IMR-90 (cell line): ENCODE data around the gene MBNL3. TPM values are rescaled to one million over a fixed set of nuclear protein-coding genes. Genes with fewer than 3 reads are reported as not detected.

Experiments
- ATAC-seq: fragments of 200-7000 bp; cut with Tn5 transposase; 2 replicates; pipeline ENCODE4 v1.9.1; 2020; ENCODE audit warnings: low read depth, mild to moderate bottlenecking, moderate library complexity
- BruUV-seq: library from RNA; stranded (reverse); fragments of 400-500 nt; replicated peaks from 2 replicates; lab custom pipeline; 2021; lab: Mats Ljungman, UMichigan
- CTCF ChIA-PET: fragments of 300-600 bp; formaldehyde crosslinking; extraction: SDS; loops from one replicate; lab custom pipeline; 2021; ENCODE audit warnings: antibody characterized with exemption; lab: Yijun Ruan, JAX
- POLR2A ChIA-PET: fragments of 300-600 bp; sonication (Branson Sonifier 250); formaldehyde crosslinking; loops from one replicate; lab custom pipeline; 2022; ENCODE audit warnings: antibody characterized with exemption; ENCODE audit not compliant: unreplicated experiment; lab: Charles Lee
- DNase-seq: peaks from one replicate; pipeline ENCODE4 v3.0.0; 2013
- H2AFZ ChIP-seq: replicated peaks from 2 replicates; pipeline ENCODE3; 2013; ENCODE audit warnings: low read length, mild to moderate bottlenecking; ENCODE audit not compliant: poor library complexity
- H2AK5ac ChIP-seq: 2 replicates; pipeline ENCODE4 v1.6.1; 2013; ENCODE audit warnings: low read depth, low read length, inconsistent platforms
- H2AK9ac ChIP-seq: replicated peaks from 2 replicates; pipeline ENCODE3; 2013; ENCODE audit warnings: mild to moderate bottlenecking, low read depth, low read length, moderate library complexity; ENCODE audit not compliant: poor library complexity
- H2BK120ac ChIP-seq: 2 replicates; pipeline ENCODE4 v1.6.1; 2013; ENCODE audit warnings: low read depth, low read length, inconsistent platforms
- H2BK15ac ChIP-seq: 3 replicates; pipeline ENCODE4 v1.6.1; 2013; ENCODE audit warnings: low read depth, low read length, inconsistent platforms
- H2BK20ac ChIP-seq: 2 replicates; pipeline ENCODE4 v1.6.1; 2013; ENCODE audit warnings: low read depth, mild to moderate bottlenecking, inconsistent platforms, low read length, moderate library complexity
- H2BK5ac ChIP-seq: 2 replicates; pipeline ENCODE4 v1.6.1; 2013; ENCODE audit warnings: mild to moderate bottlenecking, low read depth, low read length, inconsistent platforms; ENCODE audit not compliant: poor library complexity, severe bottlenecking
- H3K14ac ChIP-seq: replicated peaks from 2 replicates; pipeline ENCODE4 v1.6.1; 2013; ENCODE audit warnings: low read depth, low read length, inconsistent platforms
- H3K18ac ChIP-seq: 2 replicates; pipeline ENCODE4 v1.6.1; 2013; ENCODE audit warnings: low read depth, low read length, control low read depth
- H3K23ac ChIP-seq: 2 replicates; pipeline ENCODE4 v1.6.1; 2013; ENCODE audit warnings: low read depth, low read length, inconsistent platforms
- H3K27ac ChIP-seq: 2 replicates; pipeline ENCODE4 v1.5.1; 2013; ENCODE audit warnings: mild to moderate bottlenecking, control low read depth, low read length; ENCODE audit not compliant: insufficient read depth
- H3K27me3 ChIP-seq: 2 replicates; pipeline ENCODE4 v1.6.1; 2013; ENCODE audit warnings: low read length; ENCODE audit not compliant: control insufficient read depth, insufficient read depth
- H3K36me3 ChIP-seq: 2 replicates; pipeline ENCODE4 v1.6.1; 2013; ENCODE audit warnings: low read length, mixed read lengths; ENCODE audit not compliant: control insufficient read depth, insufficient read depth
- H3K4ac ChIP-seq: 2 replicates; pipeline ENCODE4 v1.6.1; 2013; ENCODE audit warnings: low read depth, low read length, inconsistent platforms
- H3K4me1 ChIP-seq: 2 replicates; pipeline ENCODE4 v1.6.1; 2013; ENCODE audit warnings: low read length, mixed read lengths; ENCODE audit not compliant: control insufficient read depth, insufficient read depth
- H3K4me2 ChIP-seq: 2 replicates; pipeline ENCODE4 v1.6.1; 2013; ENCODE audit warnings: low read depth, mild to moderate bottlenecking, control low read depth, low read length, moderate library complexity
- H3K4me3 ChIP-seq: 2 replicates; pipeline ENCODE4 v1.5.1; 2013; ENCODE audit warnings: low read depth, mild to moderate bottlenecking, control low read depth, low read length, moderate library complexity; ENCODE audit not compliant: insufficient read depth
- H3K56ac ChIP-seq: 2 replicates; pipeline ENCODE4 v1.6.1; 2013; ENCODE audit warnings: low read length, inconsistent platforms; ENCODE audit not compliant: insufficient read depth; ENCODE audit errors: extremely low read depth
- H3K79me1 ChIP-seq, 2 experiments: 2 replicates each; pipeline ENCODE4 v1.6.1; 2013; ENCODE audit warnings: low read length in 2 of 2, inconsistent platforms in 1 of 2, low read depth in 1 of 2
- H3K9ac ChIP-seq: 2 replicates; pipeline ENCODE4 v1.6.1; 2013; ENCODE audit warnings: low read depth, low read length, control low read depth
- H3K9me1 ChIP-seq: 2 replicates; pipeline ENCODE4 v1.6.1; 2013; ENCODE audit warnings: low read length, inconsistent platforms; ENCODE audit not compliant: insufficient read depth
- H3K9me3 ChIP-seq: 2 replicates; pipeline ENCODE4 v1.6.1; 2013; ENCODE audit warnings: low read length; ENCODE audit not compliant: control insufficient read depth, insufficient read depth
- H4K20me1 ChIP-seq: 2 replicates; pipeline ENCODE4 v1.6.1; 2013; ENCODE audit warnings: low read length, inconsistent platforms; ENCODE audit not compliant: insufficient read depth
- H4K5ac ChIP-seq: 2 replicates; pipeline ENCODE4 v1.6.1; 2013; ENCODE audit warnings: mild to moderate bottlenecking, low read depth, low read length, control low read depth
- H4K8ac ChIP-seq, 2 experiments: 2 replicates each; pipeline ENCODE4 v1.6.1; 2013; ENCODE audit warnings: low read depth in 2 of 2, low read length in 2 of 2, control low read depth in 1 of 2, inconsistent platforms in 1 of 2
- H4K91ac ChIP-seq: 2 replicates; pipeline ENCODE4 v1.6.1; 2013; ENCODE audit warnings: low read depth, low read length, inconsistent platforms; ENCODE audit not compliant: insufficient read depth
- BHLHE40 ChIP-seq: fragments of 150-350 bp; IDR thresholded peaks from 2 replicates; pipeline ENCODE4 v1.6.1; 2016; ENCODE audit warnings: mild to moderate bottlenecking, low read depth, low read length
- CHD1 ChIP-seq: IDR thresholded peaks from 2 replicates; pipeline ENCODE4 v1.6.1; 2012; ENCODE audit warnings: low read depth, low read length, improper control_type of control experiment
- ELK1 ChIP-seq: fragments of 150-350 bp; IDR thresholded peaks from 2 replicates; pipeline ENCODE4 v1.6.1; 2016; ENCODE audit warnings: low read depth, mild to moderate bottlenecking, low read length, moderate library complexity, borderline replicate concordance
- MXI1 ChIP-seq: IDR thresholded peaks from 2 replicates; pipeline ENCODE4 v1.6.1; 2012; ENCODE audit warnings: low read depth, mild to moderate bottlenecking, low read length, moderate library complexity, borderline replicate concordance
- RAD21 ChIP-seq: IDR thresholded peaks from 2 replicates; pipeline ENCODE4 v1.6.1; 2012; ENCODE audit warnings: low read length, improper control_type of control experiment
- RCOR1 ChIP-seq: IDR thresholded peaks from 2 replicates; pipeline ENCODE4 v1.6.1; 2012; ENCODE audit warnings: mild to moderate bottlenecking, low read length, improper control_type of control experiment; ENCODE audit not compliant: insufficient replicate concordance
- RFX5 ChIP-seq: IDR thresholded peaks from 2 replicates; pipeline ENCODE4 v1.8.0; 2012; ENCODE audit warnings: low read depth, mild to moderate bottlenecking, low read length, moderate library complexity
- SMC3 ChIP-seq: fragments of 150-350 bp; IDR thresholded peaks from 2 replicates; pipeline ENCODE4 v1.6.1; 2016; ENCODE audit warnings: low read depth, mild to moderate bottlenecking, antibody characterized with exemption, low read length, moderate library complexity
- WGBS, 2 experiments: methylation state at CpG; one replicate each; pipeline versions ENCODE4 v1.1.5 to v1.1.7; 2013; ENCODE audit warnings: missing lambda C conversion rate in 2 of 2; ENCODE audit not compliant: insufficient read length in 1 of 2; ENCODE audit errors: extremely low coverage in 2 of 2; 5-methylcytosine and 5-hydroxymethylcytosine counted together
- dilution Hi-C: fragments of 300-500 bp; cut with HindIII; formaldehyde crosslinking; loops from one replicate; pipeline ENCODE4 v1.14.3; 2018; ENCODE audit warnings: low sequenced_read_pairs; ENCODE audit not compliant: unreplicated experiment
- in situ Hi-C: fragments of 300-500 bp; cut with MboI; formaldehyde crosslinking; loops from 3 replicates; pipeline ENCODE4 v1.14.3; 2019; ENCODE audit warnings: low sequenced_read_pairs, inconsistent platforms, mixed read lengths
- intact Hi-C: fragments of 100-400 bp; cut with micrococcal nuclease; formaldehyde crosslinking; loops from 2 replicates; pipeline ENCODE4 v1.10.0; 2022
- polyA plus RNA-seq, 3 experiments: library from polyadenylated mRNA; depleted of rRNA; stranded (reverse); fragments of >200 nt; gene quantifications; 2 replicates each; pipeline ENCODE4 v1.2.3, GENCODE V29; 2012; ENCODE audit warnings: low replicate concordance in 1 of 3
- total RNA-seq: library from RNA; depleted of rRNA; stranded (reverse); fragments of >200 nt; gene quantifications from 2 replicates; pipeline ENCODE4 v1.2.3, GENCODE V29; 2012

MBNL3 gene
- total and polyA plus RNA-seq, 2 of the 4 experiments (the other 2 are of a cell fraction) = 0.32 to 1.1 TPM

GRCh38 chrX:132409780-132410556 is 78.9 kb downstream of the MBNL3 start:
- H3K18ac ChIP-seq = no peak overlapping the region
- no peak overlapping the region for H2BK20ac ChIP-seq
- in situ Hi-C loops (no loop called here), dilution Hi-C loops (no loop called here), intact Hi-C loops (no loop called here)
- no peaks in the 10 kb centered on the region for H4K20me1 ChIP-seq
- no peaks in the 10 kb centered on the region for H3K4me1 ChIP-seq
- peaks cover 3% of the 10 kb centered on the region for H3K27me3 ChIP-seq
- no peak overlapping the region for H2AFZ ChIP-seq
- no peak overlapping the region for H3K27ac ChIP-seq
- CTCF ChIA-PET = no interaction called here
- no peak overlapping the region for H4K91ac ChIP-seq
- no peaks in the 10 kb centered on the region for H3K79me1 ChIP-seq
- H3K9me1 ChIP-seq = no peaks in the 10 kb centered on the region
- H3K9me3 ChIP-seq = no peaks in the 10 kb centered on the region
- ATAC-seq (no peak), DNase-seq (no peak)
- H3K14ac ChIP-seq = no peak overlapping the region
- WGBS, 2 experiments = no CpG with 5 or more reads among the region's 5 CpGs
- no peak overlapping the region for H3K23ac ChIP-seq
- H2AK5ac ChIP-seq = no peak overlapping the region
- no peak overlapping the region for H3K4me2 ChIP-seq
- POLR2A ChIA-PET = no interaction called here
- no peak overlapping the region for H3K9ac ChIP-seq
- H2BK15ac ChIP-seq = no peak overlapping the region
- no peak overlapping the region for H2BK5ac ChIP-seq
- H4K8ac ChIP-seq = no peak overlapping the region
- no peak overlapping the region for H3K56ac ChIP-seq
- H2BK120ac ChIP-seq = no peak overlapping the region
- no peak overlapping the region for H3K4me3 ChIP-seq
- BruUV-seq = no TSS peak
- no peak overlapping the region for H3K4ac ChIP-seq
- no peak overlapping the region for H4K5ac ChIP-seq
- H2AK9ac ChIP-seq = no peak overlapping the region
- no peak for TF ChIP-seq RFX5
- no peak for TF ChIP-seq CHD1
- TF ChIP-seq BHLHE40 = no peak
- TF ChIP-seq RAD21 = no peak
- no peak for TF ChIP-seq MXI1
- no peak for TF ChIP-seq RCOR1
- TF ChIP-seq SMC3 = no peak
- TF ChIP-seq ELK1 = no peak
- H3K36me3 ChIP-seq = no peaks in the 10 kb centered on the region
